Kidney (tissue), 14 donors: ENCODE measurements around the gene S100A3. TPM values are rescaled to one million over a fixed set of nuclear protein-coding genes. Genes with fewer than 3 reads are reported as not detected.
A peak's percentile ranks its signal among the peaks of the same experiment; 100 is the strongest.

ENCODE experiments used
- DNase-seq, 5 donors: peaks; one replicate each; pipeline ENCODE4 v3.0.0-alpha.2; 2013 to 2020
- FAIRE-seq: peaks from 2 replicates; lab custom pipeline; 2012; peaks lifted over from hg19 to GRCh38; lab: Jason Lieb, UNC
- H3K27ac ChIP-seq, 2 donors: one replicate each; pipeline ENCODE4 v1.7.0; 2013; ENCODE audit warnings: low read depth in 2 of 2, low read length in 2 of 2, inconsistent platforms in 1 of 2
- H3K27me3 ChIP-seq: one replicate; pipeline ENCODE4 v1.7.1; 2013; ENCODE audit warnings: low read length, inconsistent platforms; ENCODE audit not compliant: control insufficient read depth, insufficient read depth
- H3K36me3 ChIP-seq, 3 donors: one replicate each; pipeline versions ENCODE4 v1.7.0 to v1.7.1; 2013; ENCODE audit warnings: low read length in 3 of 3, control low read depth in 1 of 3, inconsistent platforms in 1 of 3; ENCODE audit not compliant: insufficient read depth in 3 of 3, control insufficient read depth in 2 of 3
- H3K4me1 ChIP-seq, 3 donors: one replicate each; pipeline versions ENCODE4 v1.7.0 to v1.7.1; 2013; ENCODE audit warnings: low read length in 3 of 3, inconsistent platforms in 1 of 3, low read depth in 1 of 3; ENCODE audit not compliant: control insufficient read depth in 2 of 3, insufficient read depth in 2 of 3
- H3K4me3 ChIP-seq, 3 donors: one replicate each; pipeline versions ENCODE4 v1.7.0 to v1.8.1; 2013; ENCODE audit warnings: low read length in 3 of 3, control low read depth in 1 of 3, inconsistent platforms in 1 of 3
- H3K9ac ChIP-seq, 3 donors: one replicate each; pipeline versions ENCODE4 v1.7.0 to v1.7.1; 2013; ENCODE audit warnings: low read length in 3 of 3, control low read depth in 1 of 3, inconsistent platforms in 1 of 3
- H3K9me3 ChIP-seq, 3 donors: one replicate each; pipeline versions ENCODE4 v1.7.0 to v1.7.1; 2013; ENCODE audit warnings: low read length in 3 of 3, control low read depth in 1 of 3, inconsistent platforms in 1 of 3; ENCODE audit not compliant: control insufficient read depth in 2 of 3, insufficient read depth in 1 of 3
- CTCF ChIP-seq: IDR thresholded peaks from 3 replicates; pipeline ENCODE4 v1.5.1; 2012; ENCODE audit warnings: mild to moderate bottlenecking, moderate library complexity, borderline replicate concordance; ENCODE audit not compliant: insufficient read depth; ENCODE audit errors: extremely low read depth
- intact Hi-C: fragments of 100-400 bp; cut with DNase I; formaldehyde crosslinking; loops from one replicate; pipeline ENCODE4 v1.11.1; 2022
- polyA plus RNA-seq: library from polyadenylated mRNA; stranded (reverse); fragments of 350-450 nt; fragmentation: Illumina TruSeq; extraction: RNeasy Lipid Tissue Mini Kit (QIAGEN cat#74804); gene quantifications from one replicate; pipeline ENCODE4 v1.2.3, GENCODE V29; 2014; ENCODE audit warnings: low read depth, low replicate concordance; ENCODE audit not compliant: insufficient read depth
- total RNA-seq: library from RNA; stranded (reverse); fragmentation: NEBNext Ultra II Directional; extraction: Animal tissue kit (Norgen Biotek cat#: 25700); gene quantifications from one replicate; pipeline ENCODE4 v1.2.1, GENCODE V29; 2021
- donor health status: control.
- donor health status: control.
- donor health status: control.
- donor health status: control.
- donor health status: control.
- donor health status: DM: yes; HTN: yes; CAD: no.
- donor health status: Normal renal cell carcinoma (clear cell type).

S100A3 gene
- total and polyA plus RNA-seq, 2 donors from 2014 or later, result 2.5 to 8.4 TPM

GRCh38 chr1:153537376-153537730 lies 11.7 kb downstream of the S100A3 start:
- Histone ChIP-seq H3K36me3 (no peaks in the 10 kb centered on the region), H3K4me3 (no peak overlapping the region), H3K4me1 (peaks cover 0 to 34% (median 18%) of the 10 kb centered on the region in 3 donors), H3K27ac (peak overlapping the region in 1 of 2 donors; percentile 95), H3K9me3 (no peaks in the 10 kb centered on the region), H3K9ac (no peak overlapping the region), H3K27me3 (no peaks in the 10 kb centered on the region)
- TF ChIP-seq CTCF, result no peak
- DNase-seq (peak in 1 of 5 donors; percentile 45), FAIRE-seq (no peak)
- intact Hi-C loops, result no loop called here

- no peak for TF ChIP-seq CTCF
- intact Hi-C loops, result no loop called here
- H3K27me3 ChIP-seq, result no peaks in the 10 kb centered on the region
- H3K4me3 ChIP-seq, result peak overlapping the region; percentile 52 to 91 (median 75)
- no peaks in the 10 kb centered on the region for H3K9me3 ChIP-seq
- no peak for FAIRE-seq
- H3K4me1 ChIP-seq, result peaks cover 0 to 34% (median 18%) of the 10 kb centered on the region in 3 donors
- peak overlapping the region; percentile 95 to 99 for H3K27ac ChIP-seq
- DNase-seq, result peak in 1 of 5 donors; percentile 87
- no peaks in the 10 kb centered on the region for H3K36me3 ChIP-seq
- peak overlapping the region in 2 of 3 donors; percentile 45 to 99 for H3K9ac ChIP-seq
Measured at GRCh38 chr1:153536671-153537375, 12.2 kb downstream of the S100A3 start.

- FAIRE-seq, result no peak
- no peak for TF ChIP-seq CTCF
- peak; percentile 69 to 97 (median 85) for DNase-seq
- H3K4me3 ChIP-seq, result peak overlapping the region; percentile 52 to 91 (median 81)
- no peaks in the 10 kb centered on the region for H3K27me3 ChIP-seq
- H3K27ac ChIP-seq, result peak overlapping the region; percentile 95 to 99
- H3K9ac ChIP-seq, result peak overlapping the region; percentile 53 to 99 (median 64)
- H3K36me3 ChIP-seq, result no peaks in the 10 kb centered on the region
- peaks cover 0 to 34% (median 17%) of the 10 kb centered on the region in 3 donors for H3K4me1 ChIP-seq
- intact Hi-C loops, result no loop called here
- no peaks in the 10 kb centered on the region for H3K9me3 ChIP-seq
Measured at GRCh38 chr1:153536012-153536670, 12.9 kb downstream of the S100A3 start.
